Memory B cell (primary cell): ENCODE results near the gene CUX1.

Source experiments
- ATAC-seq: fragments of 150-1000 bp; cut with Tn5 transposase; 2 replicates; pipeline ENCODE4 v1.10.0; 2021; ENCODE audit warnings: low read depth, mild to moderate bottlenecking, moderate library complexity
- DNase-seq, 2 donors: peaks; one replicate each; pipeline ENCODE4 v3.0.0; 2022; ENCODE audit warnings: low spot score in 2 of 2
- H3K27ac Mint-ChIP-seq: one replicate; pipeline ENCODE4 v1.8.0; 2022; ENCODE audit warnings: mild to moderate bottlenecking, moderate library complexity, mixed read lengths
- H3K27me3 Mint-ChIP-seq: one replicate; pipeline ENCODE4 v1.8.0; 2022; ENCODE audit warnings: mixed read lengths
- H3K36me3 Mint-ChIP-seq: one replicate; pipeline ENCODE4 v1.8.0; 2022; ENCODE audit warnings: mild to moderate bottlenecking, mixed read lengths
- H3K4me1 Mint-ChIP-seq: one replicate; pipeline ENCODE4 v1.8.0; 2022; ENCODE audit warnings: mixed read lengths
- H3K4me3 Mint-ChIP-seq: one replicate; pipeline ENCODE4 v1.8.0; 2022; ENCODE audit warnings: mild to moderate bottlenecking, moderate library complexity, mixed read lengths
- H3K9me3 Mint-ChIP-seq: one replicate; pipeline ENCODE4 v1.8.0; 2022; ENCODE audit warnings: mixed read lengths

Gene CUX1

DNA sequence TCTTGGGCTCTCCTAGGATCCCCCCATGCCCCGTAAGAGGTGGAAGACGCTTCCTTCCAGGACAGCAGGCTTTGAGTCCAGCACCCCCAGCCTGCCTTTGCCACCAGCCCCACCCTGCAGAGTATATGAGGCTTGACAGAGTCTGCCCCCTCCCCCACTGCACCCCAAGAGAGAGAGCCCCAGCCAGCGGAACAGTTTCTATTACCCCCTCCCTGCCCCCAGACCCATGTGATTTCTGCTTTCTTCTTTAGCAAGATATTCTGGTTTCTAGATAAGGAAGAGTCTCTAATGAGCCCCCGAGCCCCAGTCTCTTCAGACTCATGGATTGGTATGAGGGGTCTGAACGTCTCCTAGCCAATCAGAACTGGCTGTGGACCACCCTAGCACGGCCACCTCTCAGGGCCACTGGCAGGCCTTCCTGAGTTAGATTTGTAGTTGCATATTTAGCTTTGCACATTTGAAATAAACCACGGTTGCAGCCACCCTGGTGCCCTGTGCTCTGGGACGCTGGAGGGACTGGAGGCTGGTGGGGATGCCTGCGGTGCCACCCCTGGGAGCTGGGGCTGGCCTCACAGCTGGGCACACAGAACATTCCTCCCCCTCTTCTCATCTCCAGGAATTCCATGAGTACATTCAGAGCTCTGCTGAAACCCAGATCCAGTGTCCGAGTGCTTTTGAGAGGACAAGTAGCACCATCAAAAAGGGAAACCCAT lies 466.2 kb downstream of the CUX1 start:
- peaks cover 34% of the 10 kb centered on the region for H3K4me1 Mint-ChIP-seq
- no peaks in the 10 kb centered on the region for H3K27me3 Mint-ChIP-seq
- no peaks in the 10 kb centered on the region for H3K36me3 Mint-ChIP-seq
- H3K4me3 Mint-ChIP-seq, result peak overlapping the region; percentile 79
- peak overlapping the region; percentile 91 for H3K27ac Mint-ChIP-seq
- DNase-seq (no peak), ATAC-seq (no peak)
- H3K9me3 Mint-ChIP-seq, result no peaks in the 10 kb centered on the region

GRCh38 chr7:102284399-102284798 lies 467.0 kb downstream of the CUX1 start:
- Mint-ChIP-seq H3K36me3 (no peaks in the 10 kb centered on the region), H3K4me1 (peaks cover 38% of the 10 kb centered on the region), H3K27ac (peak overlapping the region; percentile 91), H3K27me3 (no peaks in the 10 kb centered on the region), H3K9me3 (no peaks in the 10 kb centered on the region), H3K4me3 (peak overlapping the region; percentile 79)
- ATAC-seq (peak; percentile 34), DNase-seq (no peak)

- H3K4me3 Mint-ChIP-seq, result peak overlapping the region; percentile 79
- H3K9me3 Mint-ChIP-seq, result no peaks in the 10 kb centered on the region
- peak overlapping the region; percentile 91 for H3K27ac Mint-ChIP-seq
- H3K4me1 Mint-ChIP-seq, result peaks cover 36% of the 10 kb centered on the region
- no peaks in the 10 kb centered on the region for H3K27me3 Mint-ChIP-seq
- no peaks in the 10 kb centered on the region for H3K36me3 Mint-ChIP-seq
- ATAC-seq, result no peak
- DNase-seq, result no peak
These were observed 467.6 kb downstream of the CUX1 start for GRCh38 chr7:102284891-102285539.

GRCh38 chr7:102285540-102286236 lies 468.3 kb downstream of the CUX1 start:
- Mint-ChIP-seq H3K4me1 (peaks cover 40% of the 10 kb centered on the region), H3K27ac (peak overlapping the region; percentile 91), H3K27me3 (no peaks in the 10 kb centered on the region), H3K4me3 (peak overlapping the region; percentile 79), H3K9me3 (no peaks in the 10 kb centered on the region), H3K36me3 (no peaks in the 10 kb centered on the region)
- DNase-seq, result no peak
- no peak for ATAC-seq

DNA sequence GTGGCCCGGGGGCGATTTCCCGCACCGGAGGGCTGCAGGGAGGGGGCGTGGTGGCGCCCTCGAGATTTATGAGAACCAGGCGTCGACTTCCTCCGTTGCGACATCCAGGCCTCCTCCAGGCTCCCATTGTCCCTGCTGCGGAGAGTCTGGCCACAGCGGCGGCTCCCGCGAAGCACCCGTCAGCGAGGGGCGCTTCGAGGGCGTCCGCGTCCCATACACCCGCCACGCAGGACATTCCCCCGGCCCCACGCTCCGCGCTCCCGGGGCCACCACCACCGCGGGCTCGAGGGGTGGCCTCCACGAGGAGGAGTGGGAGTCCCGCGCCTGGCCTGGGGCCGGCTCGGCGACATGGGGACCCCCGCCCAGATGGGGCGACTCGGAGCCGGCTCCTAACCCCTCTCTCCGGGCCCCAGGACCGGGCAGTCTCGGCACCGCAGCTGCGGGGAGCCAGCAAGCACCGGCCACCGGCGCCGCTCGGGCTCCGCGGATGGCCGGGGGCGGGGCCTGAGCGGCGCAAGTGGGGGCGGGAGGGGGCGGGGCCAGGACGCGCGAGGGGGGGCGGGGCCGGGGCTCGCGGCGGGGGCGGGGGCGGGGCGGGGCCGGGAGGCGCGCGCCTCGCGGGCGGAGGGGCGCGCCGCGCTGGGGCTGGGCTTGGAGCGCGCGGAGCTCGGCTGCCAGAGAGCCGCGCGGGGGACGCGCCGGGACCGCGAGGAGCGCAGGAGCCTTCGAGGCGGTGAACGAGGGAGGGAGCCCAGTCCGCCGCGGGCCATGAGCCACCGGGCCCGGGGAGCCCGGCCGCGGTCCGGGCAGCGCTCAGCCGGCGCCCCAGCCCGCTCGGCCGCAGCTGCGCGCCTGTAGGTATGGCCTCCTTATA lies 469.0 kb downstream of the CUX1 start, which contains the start of gene SH2B2:
TSS of gene SH2B2 (plus strand) at position 632 of the 874 bp plus-strand sequence. CDS start 13,683 bp downstream, outside the sequence.
- H3K4me1 Mint-ChIP-seq, result peaks cover 46% of the 10 kb centered on the region
- H3K27ac Mint-ChIP-seq, result peak within 1 kb of the TSS; percentile 91
- peak within 1 kb of the TSS; percentile 87 for H3K4me3 Mint-ChIP-seq
- DNase-seq, result peak; percentile 63 to 79
- no peaks in the 10 kb centered on the region for H3K27me3 Mint-ChIP-seq
- no peaks in the 10 kb centered on the region for H3K9me3 Mint-ChIP-seq
- peak; percentile 37 for ATAC-seq
- H3K36me3 Mint-ChIP-seq, result no peaks in the 10 kb centered on the region

GRCh38 chr7:102287111-102287980 lies 469.9 kb downstream of the CUX1 start:
- ATAC-seq (peak; percentile 14), DNase-seq (peak in 1 of 2 donors; percentile 55)

DNA sequence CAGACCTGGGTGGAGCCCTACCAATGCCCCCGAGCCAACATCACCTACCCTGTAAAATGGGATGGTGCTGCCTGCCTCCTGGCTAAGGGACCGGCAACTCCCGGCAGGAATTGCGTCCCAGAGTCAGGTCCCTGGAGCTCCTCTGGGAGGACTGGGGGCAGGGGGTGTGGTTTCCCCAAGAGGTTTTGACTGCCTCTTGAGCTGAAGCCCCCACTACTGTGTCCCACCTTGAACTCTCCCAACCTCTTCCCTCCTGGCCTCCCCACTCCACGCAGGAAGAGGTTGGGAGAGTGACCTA lies 470.5 kb downstream of the CUX1 start:
- peak overlapping the region; percentile 79 for H3K27ac Mint-ChIP-seq
- peaks cover 51% of the 10 kb centered on the region for H3K4me1 Mint-ChIP-seq
- H3K36me3 Mint-ChIP-seq, result no peaks in the 10 kb centered on the region
- no peak for DNase-seq
- H3K27me3 Mint-ChIP-seq, result no peaks in the 10 kb centered on the region
- no peaks in the 10 kb centered on the region for H3K9me3 Mint-ChIP-seq
- peak overlapping the region; percentile 87 for H3K4me3 Mint-ChIP-seq
- ATAC-seq, result no peak

More at GRCh38 chr7:102287111-102287980, 469.9 kb downstream of the CUX1 start:
- Mint-ChIP-seq H3K4me1 (peaks cover 51% of the 10 kb centered on the region), H3K4me3 (peak overlapping the region; percentile 87), H3K9me3 (no peaks in the 10 kb centered on the region), H3K36me3 (no peaks in the 10 kb centered on the region), H3K27ac (no peak overlapping the region), H3K27me3 (no peaks in the 10 kb centered on the region)

DNA sequence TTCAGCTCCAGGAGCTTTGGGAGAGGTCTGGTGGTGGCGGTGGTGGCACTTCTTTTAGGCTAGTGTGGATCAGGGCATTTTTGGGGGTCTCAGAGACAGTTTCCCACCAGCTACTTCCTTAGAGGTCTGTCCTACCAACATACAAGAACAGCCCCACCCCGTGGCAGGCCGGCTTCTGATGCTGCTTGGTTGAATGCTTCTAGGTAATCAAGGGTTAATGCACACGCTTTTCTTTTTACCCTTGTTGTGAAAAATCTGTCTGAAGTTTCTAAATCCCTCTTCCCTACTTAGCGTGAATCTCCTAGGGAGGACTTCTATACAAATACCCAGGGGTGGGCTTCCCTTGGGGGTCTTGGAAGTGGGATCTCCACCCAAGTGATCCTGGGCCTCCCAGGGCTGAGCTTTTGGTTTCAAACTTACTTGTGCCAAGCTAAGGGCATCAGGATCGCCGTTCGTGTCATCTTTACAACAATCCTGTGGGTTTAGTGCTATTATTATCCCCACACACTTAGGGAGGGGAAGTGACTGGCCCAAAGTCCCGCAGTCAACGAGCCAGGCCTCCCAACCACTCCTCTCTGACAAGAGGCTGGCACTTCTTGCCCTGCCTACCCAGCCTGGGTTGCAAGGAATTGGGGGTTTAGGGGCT lies 471.0 kb downstream of the CUX1 start:
- Mint-ChIP-seq H3K27ac (peak overlapping the region; percentile 79), H3K27me3 (no peaks in the 10 kb centered on the region), H3K4me3 (peak overlapping the region; percentile 87), H3K36me3 (no peaks in the 10 kb centered on the region), H3K9me3 (no peaks in the 10 kb centered on the region), H3K4me1 (peaks cover 49% of the 10 kb centered on the region)
- ATAC-seq (no peak), DNase-seq (no peak)

GRCh38 chr7:102289057-102289456 lies 471.6 kb downstream of the CUX1 start:
- Mint-ChIP-seq H3K9me3 (no peaks in the 10 kb centered on the region), H3K27me3 (no peaks in the 10 kb centered on the region), H3K4me1 (peaks cover 47% of the 10 kb centered on the region), H3K36me3 (no peaks in the 10 kb centered on the region), H3K4me3 (peak overlapping the region; percentile 87), H3K27ac (peak overlapping the region; percentile 79)
- DNase-seq (peak in 1 of 2 donors; percentile 40), ATAC-seq (peak; percentile 10)

DNA sequence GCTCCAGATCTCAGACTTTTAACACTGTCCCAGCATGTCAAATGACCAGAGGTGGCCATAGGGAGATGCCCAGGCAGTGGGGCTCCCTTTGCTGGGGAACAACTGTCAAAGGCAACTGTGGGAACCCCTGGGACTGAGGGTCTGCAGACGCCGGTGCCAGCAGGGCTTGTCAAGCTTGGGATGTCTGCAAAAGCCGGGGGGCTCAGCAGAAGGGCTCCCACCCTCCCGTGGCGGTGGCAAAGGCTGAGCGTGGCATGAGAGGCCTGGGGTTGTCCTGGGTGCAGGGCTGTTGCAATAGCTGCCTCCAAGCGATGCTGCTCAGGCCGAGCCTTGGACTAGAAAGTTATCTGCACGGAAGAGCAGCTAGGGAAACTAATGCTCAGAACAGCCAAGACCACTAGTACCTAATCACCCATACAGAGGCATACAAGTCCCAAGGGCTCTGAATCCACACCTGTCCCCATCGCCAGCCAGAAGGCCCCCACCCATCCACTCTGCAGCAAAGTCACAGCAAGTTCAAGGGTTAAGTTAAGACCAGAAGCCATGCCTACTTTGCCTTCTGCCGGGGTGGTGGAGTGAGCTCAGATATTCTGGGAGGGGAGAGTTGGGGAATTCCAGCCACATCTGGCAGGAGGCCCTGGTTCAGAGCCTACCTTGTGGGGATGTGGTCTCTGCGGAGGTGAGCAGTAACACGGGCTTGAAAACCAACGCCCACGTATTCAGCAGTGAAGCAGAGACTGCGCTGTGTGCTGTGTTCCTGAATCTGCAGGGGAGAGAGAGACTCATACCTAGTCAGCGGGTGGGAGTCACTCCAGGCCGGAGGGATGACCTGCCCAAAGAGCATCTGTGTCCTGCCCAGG lies 473.9 kb downstream of the CUX1 start:
- H3K4me1 Mint-ChIP-seq, result peaks cover 54% of the 10 kb centered on the region
- H3K27ac Mint-ChIP-seq, result peak overlapping the region; percentile 12
- peak overlapping the region; percentile 79 for H3K4me3 Mint-ChIP-seq
- ATAC-seq (peak; percentile 57), DNase-seq (peak in 1 of 2 donors; percentile 38)
- H3K36me3 Mint-ChIP-seq, result no peaks in the 10 kb centered on the region
- H3K9me3 Mint-ChIP-seq, result no peaks in the 10 kb centered on the region
- H3K27me3 Mint-ChIP-seq, result no peaks in the 10 kb centered on the region

GRCh38 chr7:102291916-102292267 lies 474.5 kb downstream of the CUX1 start:
- Mint-ChIP-seq H3K36me3 (no peaks in the 10 kb centered on the region), H3K27ac (peak overlapping the region; percentile 12), H3K4me1 (peaks cover 57% of the 10 kb centered on the region), H3K27me3 (no peaks in the 10 kb centered on the region), H3K9me3 (no peaks in the 10 kb centered on the region), H3K4me3 (peak overlapping the region; percentile 79)
- no peak for DNase-seq
- ATAC-seq, result no peak
